GM12878 (cell line): ENCODE results near the gene C17orf107. TPM values are rescaled to one million over a fixed set of nuclear protein-coding genes. Genes with fewer than 3 reads are reported as not detected.
A peak's percentile ranks its signal among the peaks of the same experiment; 100 is the strongest.

Source experiments
- ATAC-seq: fragments of 200-7000 bp; cut with Tn5 transposase; 3 replicates; pipeline ENCODE4 v1.9.1; 2020; ENCODE audit warnings: mild to moderate bottlenecking, moderate library complexity
- BruUV-seq: library from RNA; stranded (reverse); fragments of 400-500 nt; replicated peaks from 2 replicates; lab custom pipeline; 2021; lab: Mats Ljungman, UMichigan
- CTCF ChIA-PET: fragments of 300-600 bp; sonication (Branson Sonifier 250); formaldehyde crosslinking; extraction: SDS; loops from one replicate; lab custom pipeline; 2021; ENCODE audit warnings: inconsistent platforms; lab: Yijun Ruan, JAX
- POLR2A ChIA-PET: fragments of 350-600 bp; formaldehyde crosslinking; extraction: SDS; loops from one replicate; lab custom pipeline; 2021; ENCODE audit warnings: inconsistent platforms; lab: Charles Lee
- RAD21 ChIA-PET: fragments of 300-600 bp; sonication (Branson Sonifier 250); formaldehyde crosslinking; loops from one replicate; lab custom pipeline; 2023; ENCODE audit warnings: antibody characterized with exemption; ENCODE audit not compliant: unreplicated experiment; lab: Charles Lee
- SMC1A ChIA-PET: fragments of 300-600 bp; sonication (Branson Sonifier 250); formaldehyde crosslinking; loops from one replicate; lab custom pipeline; 2023; ENCODE audit not compliant: unreplicated experiment, uncharacterized antibody; lab: Charles Lee
- DNase-seq: peaks from one replicate; pipeline ENCODE4 v3.0.0-alpha.2; 2011; ENCODE audit warnings: low read depth, low spot score
- FAIRE-seq: peaks from 3 replicates; lab custom pipeline; 2011; peaks lifted over from hg19 to GRCh38; lab: Jason Lieb, UNC
- H2AFZ ChIP-seq: 2 replicates; pipeline ENCODE4 v1.6.0; 2011; ENCODE audit warnings: low read depth, low read length, control low read depth; ENCODE audit not compliant: control insufficient read depth
- H3K27ac ChIP-seq: 2 replicates; pipeline ENCODE4 v1.5.1; 2011; ENCODE audit warnings: control low read depth; ENCODE audit not compliant: control insufficient read depth, insufficient read depth
- H3K27me3 ChIP-seq, 2 experiments: replicated peaks in 1 of 2; 2 replicates each; pipeline versions ENCODE4 v1.6.0 to v1.6.1; 2011; ENCODE audit warnings: low read length in 1 of 2; ENCODE audit not compliant: control insufficient read depth in 2 of 2, insufficient read depth in 2 of 2
- H3K36me3 ChIP-seq, 2 experiments: 2 replicates each; pipeline ENCODE4 v1.5.1; 2011; ENCODE audit warnings: low read length in 1 of 2; ENCODE audit not compliant: control insufficient read depth in 2 of 2, insufficient read depth in 2 of 2
- H3K4me1 ChIP-seq: 2 replicates; pipeline ENCODE4 v1.6.1; 2011; ENCODE audit warnings: mild to moderate bottlenecking, low read length, moderate library complexity, mixed read lengths; ENCODE audit not compliant: control insufficient read depth, insufficient read depth
- H3K4me2 ChIP-seq: 2 replicates; pipeline ENCODE4 v1.6.0; 2011; ENCODE audit warnings: control low read depth; ENCODE audit not compliant: control insufficient read depth, insufficient read depth
- H3K4me3 ChIP-seq: fragments of 200-600 bp; sonication (generic); 2 replicates; pipeline ENCODE4 v1.5.1; 2016
- H3K79me2 ChIP-seq: 2 replicates; pipeline ENCODE4 v1.6.0; 2011; ENCODE audit warnings: low read length; ENCODE audit not compliant: control insufficient read depth, insufficient read depth
- H3K9ac ChIP-seq: 2 replicates; pipeline ENCODE4 v1.8.0; 2011; ENCODE audit warnings: low read length, control low read depth, mixed read lengths; ENCODE audit not compliant: control insufficient read depth, insufficient read depth
- H3K9me3 ChIP-seq: replicated peaks from 3 replicates; pipeline ENCODE4 v1.5.1; 2011; ENCODE audit warnings: mild to moderate bottlenecking, low read length; ENCODE audit not compliant: control insufficient read depth, insufficient read depth
- H4K20me1 ChIP-seq: 2 replicates; pipeline ENCODE4 v1.6.0; 2011; ENCODE audit not compliant: control insufficient read depth, insufficient read depth
- BCL11A ChIP-seq: IDR thresholded peaks from 2 replicates; pipeline ENCODE4 v1.6.1; 2011; ENCODE audit warnings: low read depth, low read length
- MEF2A ChIP-seq: IDR thresholded peaks from 2 replicates; pipeline ENCODE4 v1.6.1; 2011; ENCODE audit warnings: low read depth, mild to moderate bottlenecking, low read length, moderate library complexity; ENCODE audit not compliant: insufficient read depth
- MTA2 ChIP-seq: fragments of 450-650 bp; IDR thresholded peaks from 2 replicates; pipeline ENCODE4 v1.6.1; 2016; ENCODE audit warnings: low read depth, mild to moderate bottlenecking, moderate library complexity
- NR2F1 ChIP-seq: fragments of 450-650 bp; conservative IDR thresholded peaks from 2 replicates; pipeline ENCODE4 v1.6.1; 2017; ENCODE audit warnings: mild to moderate bottlenecking
- POLR2A ChIP-seq: IDR thresholded peaks from 2 replicates; pipeline ENCODE4 v1.6.1; 2011; ENCODE audit warnings: low read depth, mild to moderate bottlenecking, low read length
- STAT3 ChIP-seq: IDR thresholded peaks from 2 replicates; pipeline ENCODE4 v1.6.1; 2011; ENCODE audit warnings: low read depth, low read length, improper control_type of control experiment
- YBX1 ChIP-seq: fragments of 450-650 bp; IDR thresholded peaks from 2 replicates; pipeline ENCODE4 v1.6.1; 2016; ENCODE audit warnings: antibody characterized with exemption
- ZNF24 ChIP-seq: fragments of 450-650 bp; IDR thresholded peaks from 2 replicates; pipeline ENCODE4 v1.6.1; 2017; ENCODE audit warnings: antibody characterized with exemption, mild to moderate bottlenecking
- WGBS: methylation state at CpG from one replicate; pipeline ENCODE4 v1.1.6; 2016; ENCODE audit warnings: low lambda C conversion rate; ENCODE audit not compliant: insufficient replicate concordance, insufficient coverage; ENCODE audit errors: missing lambda C conversion rate; 5-methylcytosine and 5-hydroxymethylcytosine counted together
- in situ Hi-C: fragments of 300-500 bp; cut with MboI; formaldehyde crosslinking; loops from 9 replicates; pipeline ENCODE4 v1.14.3; 2018; ENCODE audit warnings: mixed read lengths
- intact Hi-C: fragments of 100-400 bp; cut with micrococcal nuclease; formaldehyde crosslinking; loops from one replicate; pipeline ENCODE4 v1.14.2; 2022; ENCODE audit not compliant: unreplicated experiment
- polyA plus RNA-seq, 11 experiments: library from polyadenylated mRNA; depleted of rRNA in 4 of 11; unstranded in 6 of 11; stranded (reverse) in 5 of 11; fragments of >200 nt; fragmentation: Nextera tagmentation in 4 of 11; fragmentation: Illumina TruSeq in 1 of 11; extraction: Ambion mirVana in 4 of 11; extraction: Trizol in 1 of 11; gene quantifications; 1 replicate in 1 of 11; 2 replicates in 10 of 11; pipeline versions ENCODE4 v1.2.1 to v1.2.3, GENCODE V29; 2011 to 2016; ENCODE audit warnings: inconsistent platforms in 2 of 11, missing spikeins in 2 of 11, low read depth in 1 of 11
- total RNA-seq, 4 experiments: library from RNA; depleted of rRNA in 3 of 4; stranded (reverse); fragments of >200 nt in 3 of 4; fragmentation: Illumina TruSeq in 1 of 4; extraction: Trizol in 1 of 4; gene quantifications; 2 replicates each; pipeline versions ENCODE4 v1.2.1 to v1.2.3, GENCODE V29; 2013 to 2021
- TF ChIP-seq, protein P1 (sequence below): fragments of 450-650 bp; IDR thresholded peaks from 2 replicates; pipeline ENCODE4 v1.6.1; 2017; ENCODE audit warnings: mild to moderate bottlenecking, low read depth, inconsistent platforms; ENCODE audit not compliant: poor library complexity, severe bottlenecking

Gene C17orf107
- total and polyA plus RNA-seq, 10 of the 15 experiments (the other 5 are each of a cell fraction or from before 2014, with no cell fraction given) = 0.05 to 0.46 (median 0.11) TPM; not detected in 3

DNA sequence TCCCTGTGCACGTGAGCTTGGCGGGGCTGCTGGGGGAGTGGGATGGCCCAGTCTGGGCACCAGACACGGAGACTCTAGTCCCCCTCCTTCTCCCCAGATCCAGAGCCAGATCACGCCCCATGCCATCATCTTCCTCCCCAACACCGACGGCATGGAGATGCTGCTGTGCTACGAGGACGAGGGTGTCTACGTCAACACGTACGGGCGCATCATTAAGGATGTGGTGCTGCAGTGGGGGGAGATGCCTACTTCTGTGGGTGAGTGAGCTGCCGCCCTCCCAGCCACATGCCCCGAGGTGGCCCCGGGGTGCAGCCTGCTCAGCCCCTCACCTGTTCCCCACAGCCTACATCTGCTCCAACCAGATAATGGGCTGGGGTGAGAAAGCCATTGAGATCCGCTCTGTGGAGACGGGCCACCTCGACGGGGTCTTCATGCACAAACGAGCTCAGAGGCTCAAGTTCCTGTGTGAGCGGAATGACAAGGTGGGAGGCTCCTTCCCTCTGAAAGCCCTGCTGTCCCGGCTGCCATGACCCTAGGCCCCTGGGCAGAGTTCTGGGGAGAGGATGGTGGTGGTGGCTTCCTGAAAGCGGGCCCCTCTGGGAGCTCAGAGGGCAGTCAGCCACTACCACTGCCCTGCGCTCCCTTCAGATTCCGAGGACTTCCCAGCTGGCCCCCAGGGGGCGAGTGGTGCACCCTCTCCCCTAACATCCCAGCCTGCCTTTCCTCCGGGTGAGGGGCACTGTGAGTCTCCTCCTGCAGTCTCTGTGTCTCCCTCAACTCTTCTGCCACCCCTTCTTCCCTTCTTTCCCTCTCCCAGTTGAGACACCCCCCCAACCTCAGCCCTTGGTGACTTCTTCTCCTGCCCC is 2.8 kb upstream of the C17orf107 start:
- no peak overlapping the region for H3K27ac ChIP-seq
- peaks cover 10% of the 10 kb centered on the region; the same call in 1 of the 2 replicates for H3K4me1 ChIP-seq
- ChIA-PET CTCF (no interaction called here), RAD21 (no interaction called here), POLR2A (interaction anchor here (0.5 kb wide), 1 partner anchor 247 kb away, joined by 6 read pairs; no protein-coding TSS in a partner anchor), SMC1A (no interaction called here)
- H3K36me3 ChIP-seq = peaks cover 3 to 17% of the 10 kb centered on the region in 2 experiments; a peak in 3 of 4 replicates
- H3K4me2 ChIP-seq = no peak overlapping the region
- no peak overlapping the region for H3K9ac ChIP-seq
- FAIRE-seq (no peak), ATAC-seq (no peak), DNase-seq (no peak)
- no peaks in the 10 kb centered on the region for H3K79me2 ChIP-seq
- H4K20me1 ChIP-seq = no peaks in the 10 kb centered on the region
- no peak overlapping the region for H2AFZ ChIP-seq
- no peaks in the 10 kb centered on the region; the same call in 2 of the 3 replicates for H3K9me3 ChIP-seq
- in situ Hi-C loops = no loop called here
- H3K27me3 ChIP-seq = no peaks in the 10 kb centered on the region; a peak in 1 of 4 replicates
- no peak overlapping the region for H3K4me3 ChIP-seq
- no TSS peak for BruUV-seq
- WGBS = 91% methylated on average over 25 of the region's 27 CpGs
- no peak for TF ChIP-seq POLR2A
- TF ChIP-seq BCL11A = no peak
- intact Hi-C loops = no loop called here

DNA sequence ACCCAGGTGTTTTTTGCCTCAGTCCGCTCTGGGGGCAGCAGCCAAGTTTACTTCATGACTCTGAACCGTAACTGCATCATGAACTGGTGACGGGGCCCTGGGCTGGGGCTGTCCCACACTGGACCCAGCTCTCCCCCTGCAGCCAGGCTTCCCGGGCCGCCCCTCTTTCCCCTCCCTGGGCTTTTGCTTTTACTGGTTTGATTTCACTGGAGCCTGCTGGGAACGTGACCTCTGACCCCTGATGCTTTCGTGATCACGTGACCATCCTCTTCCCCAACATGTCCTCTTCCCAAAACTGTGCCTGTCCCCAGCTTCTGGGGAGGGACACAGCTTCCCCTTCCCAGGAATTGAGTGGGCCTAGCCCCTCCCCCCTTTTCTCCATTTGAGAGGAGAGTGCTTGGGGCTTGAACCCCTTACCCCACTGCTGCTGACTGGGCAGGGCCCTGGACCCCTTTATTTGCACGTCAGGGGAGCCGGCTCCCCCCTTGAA is 2.1 kb upstream of the C17orf107 start:
- Histone ChIP-seq H3K4me1 (peaks cover 10% of the 10 kb centered on the region; the same call in 1 of the 2 replicates), H3K4me2 (no peak overlapping the region), H3K79me2 (no peaks in the 10 kb centered on the region), H4K20me1 (no peaks in the 10 kb centered on the region), H3K27ac (no peak overlapping the region), H2AFZ (no peak overlapping the region), H3K4me3 (no peak overlapping the region), H3K36me3 (peaks cover 3 to 17% of the 10 kb centered on the region in 2 experiments; a peak in 3 of 4 replicates), H3K9ac (no peak overlapping the region), H3K9me3 (no peaks in the 10 kb centered on the region; the same call in 2 of the 3 replicates), H3K27me3 (no peaks in the 10 kb centered on the region; a peak in 1 of 4 replicates)
- DNase-seq = no peak
- 0 out of 2 replicates have a peak, but pooled peaks have one; percentile 14 for TF ChIP-seq NR2F1
- TF ChIP-seq MEF2A = no peak
- TF ChIP-seq STAT3 = no peak
- no peak for TF ChIP-seq ZNF24
- TF ChIP-seq YBX1 = no peak
- TF ChIP-seq, protein P1, sequence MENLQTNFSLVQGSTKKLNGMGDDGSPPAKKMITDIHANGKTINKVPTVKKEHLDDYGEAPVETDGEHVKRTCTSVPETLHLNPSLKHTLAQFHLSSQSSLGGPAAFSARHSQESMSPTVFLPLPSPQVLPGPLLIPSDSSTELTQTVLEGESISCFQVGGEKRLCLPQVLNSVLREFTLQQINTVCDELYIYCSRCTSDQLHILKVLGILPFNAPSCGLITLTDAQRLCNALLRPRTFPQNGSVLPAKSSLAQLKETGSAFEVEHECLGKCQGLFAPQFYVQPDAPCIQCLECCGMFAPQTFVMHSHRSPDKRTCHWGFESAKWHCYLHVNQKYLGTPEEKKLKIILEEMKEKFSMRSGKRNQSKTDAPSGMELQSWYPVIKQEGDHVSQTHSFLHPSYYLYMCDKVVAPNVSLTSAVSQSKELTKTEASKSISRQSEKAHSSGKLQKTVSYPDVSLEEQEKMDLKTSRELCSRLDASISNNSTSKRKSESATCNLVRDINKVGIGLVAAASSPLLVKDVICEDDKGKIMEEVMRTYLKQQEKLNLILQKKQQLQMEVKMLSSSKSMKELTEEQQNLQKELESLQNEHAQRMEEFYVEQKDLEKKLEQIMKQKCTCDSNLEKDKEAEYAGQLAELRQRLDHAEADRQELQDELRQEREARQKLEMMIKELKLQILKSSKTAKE = no peak
- TF ChIP-seq MTA2 = no peak
- ChIA-PET RAD21 (no interaction called here), SMC1A (no interaction called here), POLR2A (interaction anchor here (0.5 to 0.6 kb wide), 2 partner anchors 248 to 486 kb away, joined by 3 to 6 read pairs; no protein-coding TSS in a partner anchor), CTCF (no interaction called here)
- BruUV-seq = no TSS peak
- intact Hi-C loops = no loop called here
- in situ Hi-C loops = no loop called here
- no peak for FAIRE-seq
- no peak for ATAC-seq
- WGBS = 92% methylated on average over 10 of the region's 10 CpGs
